Measurements from ENCODE around the gene MTAP. TPM values are rescaled to one million over a fixed set of nuclear protein-coding genes. Genes with fewer than 3 reads are reported as not detected.

Gene MTAP
- total RNA-seq, 1 experiment from 2014 or later, result 102 TPM

- Histone ChIP-seq H3T11ph (ENCODE audit: low read length) (no peak overlapping the region), H3K27me3 (ENCODE audit: insufficient read depth, low read length) (peaks cover 70% of the 10 kb centered on the region), H4K91ac (ENCODE audit: insufficient read length, low read depth, low read length) (no peak overlapping the region), H4K5ac (ENCODE audit: insufficient read length, low read depth, low read length) (no peak overlapping the region), H2BK20ac (ENCODE audit: low read depth, low read length, poor library complexity, severe bottlenecking) (no peak overlapping the region), H3K9ac (ENCODE audit: extremely low read depth, insufficient read length, low read length) (no peak overlapping the region), H3K4me1 (ENCODE audit: insufficient read depth, low read length) (no peaks in the 10 kb centered on the region), H3K4ac (ENCODE audit: low read depth, low read length) (no peak overlapping the region), H3K79me2 (ENCODE audit: insufficient read depth, low read length) (no peaks in the 10 kb centered on the region), H2BK120ac (ENCODE audit: low read depth, low read length, poor library complexity, severe bottlenecking) (no peak overlapping the region), H2BK5ac (ENCODE audit: insufficient read length, low read length) (no peak overlapping the region), H3K79me1 (ENCODE audit: insufficient read depth, low read depth, low read length, poor library complexity, severe bottlenecking) (no peaks in the 10 kb centered on the region), H4K20me1 (ENCODE audit: control insufficient read depth, insufficient read depth, insufficient read length) (no peaks in the 10 kb centered on the region), H3K56ac (ENCODE audit: insufficient read length, low read depth, low read length) (no peak overlapping the region), H2AK5ac (ENCODE audit: insufficient read length, low read length) (no peak overlapping the region), H3K23me2 (ENCODE audit: insufficient read length, low read depth, low read length, poor library complexity, severe bottlenecking) (no peaks in the 10 kb centered on the region), H2BK15ac (ENCODE audit: low read depth, low read length) (no peak overlapping the region), H3K18ac (ENCODE audit: insufficient read length, low read depth, low read length) (no peak overlapping the region), H3K9me3 (ENCODE audit: control insufficient read depth, low read depth, low read length) (no peaks in the 10 kb centered on the region), H4K8ac (replicated peaks; ENCODE audit: insufficient read length, low read depth, low read length) (no peak overlapping the region), H3K4me2 (ENCODE audit: insufficient read depth, insufficient read length, low read length) (no peak overlapping the region), H3K27ac (ENCODE audit: insufficient read length, low read depth, low read length) (no peak overlapping the region), H3K23ac (ENCODE audit: insufficient read length, low read depth, low read length) (no peak overlapping the region), H2AFZ (ENCODE audit: low read length) (no peak overlapping the region), H2BK12ac (ENCODE audit: insufficient read length, low read depth, low read length) (no peak overlapping the region), H3K14ac (ENCODE audit: insufficient read depth, low read length) (no peak overlapping the region)
- H3K27me3 Mint-ChIP-seq (ENCODE audit: low read depth), result peaks cover 100% of the 10 kb centered on the region
- no peak overlapping the region for H3K27ac Mint-ChIP-seq
- no peaks in the 10 kb centered on the region for H3K36me3 Mint-ChIP-seq (ENCODE audit: insufficient read depth in 1 of 3, low read depth in 3 of 3)
- DNase-seq, result no peak
- no CpG with 5 or more reads among the region's 1 CpG for WGBS (ENCODE audit: extremely low coverage, insufficient read length, low lambda C conversion rate)
- peaks cover 0 to 2% of the 10 kb centered on the region in 2 experiments; a peak in 1 of 5 replicates for H3K9me3 Mint-ChIP-seq
- TF ChIP-seq CTCF (conservative IDR thresholded peaks at IDR 0.05), result no peak
- peaks cover 7% of the 10 kb centered on the region in 2 experiments for H3K4me1 Mint-ChIP-seq
- H3K4me3 Mint-ChIP-seq, result no peak overlapping the region
Observed at GRCh38 chr9:21753523-21753922, 48.9 kb upstream of the MTAP start.

All from H9 (cell line).